Measurements from ENCODE around the gene TUB.

Gene TUB

GRCh38 chr11:8056810-8057463, 24.1 kb upstream of the TUB start:
- H3K27ac ChIP-seq (ENCODE audit: low read depth, low read length) = no peak overlapping the region
- H3F3A ChIP-seq (ENCODE audit: insufficient read depth) = no peaks in the 10 kb centered on the region
- H3K9me2 ChIP-seq (replicated peaks; ENCODE audit: insufficient read depth, low read length) = no peaks in the 10 kb centered on the region
- no peaks in the 10 kb centered on the region for H4K20me1 ChIP-seq (ENCODE audit: low read depth, low read length)
- H3K9me3 ChIP-seq (ENCODE audit: insufficient read depth, low read length) = no peaks in the 10 kb centered on the region
- H3K36me3 ChIP-seq (ENCODE audit: low read length) = no peaks in the 10 kb centered on the region
- H3K9ac ChIP-seq (ENCODE audit: low read length) = no peak overlapping the region
- no peaks in the 10 kb centered on the region for H3K27me3 ChIP-seq (ENCODE audit: low read length)
- H3K79me2 ChIP-seq (ENCODE audit: insufficient read depth, low read length) = no peaks in the 10 kb centered on the region
- H2AFZ ChIP-seq (ENCODE audit: low read depth, low read length, severe bottlenecking) = no peak overlapping the region
- H3K4me3 ChIP-seq (ENCODE audit: insufficient read depth, low read length, poor library complexity, severe bottlenecking) = no peak overlapping the region
- H3K4me2 ChIP-seq (ENCODE audit: low read depth, low read length, poor library complexity, severe bottlenecking) = no peak overlapping the region
- no peak for TF ChIP-seq EZH2phosphoT487 (conservative IDR thresholded peaks at IDR 0.05; ENCODE audit: low read length)

- Histone ChIP-seq H3F3A (ENCODE audit: insufficient read depth) (no peaks in the 10 kb centered on the region), H3K27ac (ENCODE audit: low read depth, low read length) (no peak overlapping the region), H3K9me3 (ENCODE audit: insufficient read depth, low read length) (no peaks in the 10 kb centered on the region), H3K4me3 (ENCODE audit: insufficient read depth, low read length, poor library complexity, severe bottlenecking) (no peak overlapping the region), H3K4me2 (ENCODE audit: low read depth, low read length, poor library complexity, severe bottlenecking) (no peak overlapping the region), H3K9me2 (replicated peaks; ENCODE audit: insufficient read depth, low read length) (no peaks in the 10 kb centered on the region), H3K27me3 (ENCODE audit: low read length) (no peaks in the 10 kb centered on the region), H3K36me3 (ENCODE audit: low read length) (no peaks in the 10 kb centered on the region), H2AFZ (ENCODE audit: low read depth, low read length, severe bottlenecking) (no peak overlapping the region), H4K20me1 (ENCODE audit: low read depth, low read length) (no peaks in the 10 kb centered on the region), H3K9ac (ENCODE audit: low read length) (no peak overlapping the region), H3K79me2 (ENCODE audit: insufficient read depth, low read length) (no peaks in the 10 kb centered on the region)
- TF ChIP-seq EZH2phosphoT487 (conservative IDR thresholded peaks at IDR 0.05; ENCODE audit: low read length) = no peak
- no peak for TF ChIP-seq CTCF (IDR thresholded peaks at IDR 0.05; ENCODE audit: insufficient read depth, low read length, poor library complexity, severe bottlenecking)
Observed at GRCh38 chr11:8058216-8058615, 22.8 kb upstream of the TUB start.

DNA sequence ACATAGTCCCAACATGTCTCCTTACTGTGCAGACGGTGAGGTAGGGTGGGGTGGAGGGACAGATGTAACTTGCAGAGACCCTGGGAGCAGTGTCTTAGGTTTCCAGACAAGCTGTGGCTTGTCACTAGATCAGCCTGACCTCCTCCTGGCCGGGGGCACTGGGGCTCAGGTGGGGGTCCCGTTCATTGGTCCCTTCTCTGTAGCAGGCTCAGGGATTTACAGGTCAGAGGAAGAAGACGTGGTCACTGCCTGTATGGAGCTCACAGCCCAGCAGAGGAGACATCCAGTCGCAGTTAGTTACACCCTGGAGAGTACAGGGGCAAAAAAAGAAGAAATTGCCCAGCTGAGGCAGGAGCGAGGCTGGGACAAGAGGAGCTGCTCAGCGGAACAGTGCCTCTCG, 22.0 kb upstream of the TUB start:
- Histone ChIP-seq H3K27me3 (ENCODE audit: low read length) (no peaks in the 10 kb centered on the region), H3K36me3 (ENCODE audit: low read length) (no peaks in the 10 kb centered on the region), H2AFZ (ENCODE audit: low read depth, low read length, severe bottlenecking) (no peak overlapping the region), H3K4me2 (ENCODE audit: low read depth, low read length, poor library complexity, severe bottlenecking) (no peak overlapping the region), H3K9me3 (ENCODE audit: insufficient read depth, low read length) (no peaks in the 10 kb centered on the region), H4K20me1 (ENCODE audit: low read depth, low read length) (no peaks in the 10 kb centered on the region), H3K4me3 (ENCODE audit: insufficient read depth, low read length, poor library complexity, severe bottlenecking) (no peak overlapping the region), H3K79me2 (ENCODE audit: insufficient read depth, low read length) (no peaks in the 10 kb centered on the region), H3K27ac (ENCODE audit: low read depth, low read length) (no peak overlapping the region), H3K9ac (ENCODE audit: low read length) (no peak overlapping the region), H3F3A (ENCODE audit: insufficient read depth) (no peaks in the 10 kb centered on the region), H3K9me2 (replicated peaks; ENCODE audit: insufficient read depth, low read length) (no peaks in the 10 kb centered on the region)
- TF ChIP-seq CTCF (IDR thresholded peaks at IDR 0.05; ENCODE audit: insufficient read depth, low read length, poor library complexity, severe bottlenecking) (no peak), EZH2phosphoT487 (conservative IDR thresholded peaks at IDR 0.05; ENCODE audit: low read length) (no peak)

DNA sequence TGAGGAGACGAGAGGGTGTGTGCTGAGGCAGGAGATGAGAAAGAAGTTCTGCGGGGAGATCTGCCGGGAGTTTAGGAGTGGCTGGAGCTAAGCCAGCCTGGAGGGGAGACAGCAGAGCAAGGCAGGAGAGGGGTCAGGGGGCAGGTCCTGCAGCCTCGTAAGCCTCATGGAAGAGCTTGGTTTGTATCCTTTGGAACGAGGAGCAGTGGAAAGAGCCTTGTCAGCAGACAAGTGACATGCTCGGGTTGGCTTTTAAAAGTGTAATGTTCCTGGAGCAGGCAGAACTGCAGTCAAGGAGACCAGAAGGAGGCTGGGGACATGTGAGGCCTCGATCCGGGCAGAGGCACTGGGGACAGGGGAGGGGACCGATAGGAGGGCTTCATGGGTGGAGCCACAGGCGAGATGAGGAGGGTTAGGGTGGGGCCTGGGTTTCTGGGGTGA, 21.4 kb upstream of the TUB start:
- Histone ChIP-seq H3K36me3 (ENCODE audit: low read length) (no peaks in the 10 kb centered on the region), H3K27ac (ENCODE audit: low read depth, low read length) (no peak overlapping the region), H3F3A (ENCODE audit: insufficient read depth) (no peaks in the 10 kb centered on the region), H3K9ac (ENCODE audit: low read length) (no peak overlapping the region), H3K9me2 (replicated peaks; ENCODE audit: insufficient read depth, low read length) (no peaks in the 10 kb centered on the region), H3K4me3 (ENCODE audit: insufficient read depth, low read length, poor library complexity, severe bottlenecking) (no peak overlapping the region), H4K20me1 (ENCODE audit: low read depth, low read length) (no peaks in the 10 kb centered on the region), H2AFZ (ENCODE audit: low read depth, low read length, severe bottlenecking) (no peak overlapping the region), H3K79me2 (ENCODE audit: insufficient read depth, low read length) (no peaks in the 10 kb centered on the region), H3K9me3 (ENCODE audit: insufficient read depth, low read length) (no peaks in the 10 kb centered on the region), H3K27me3 (ENCODE audit: low read length) (no peaks in the 10 kb centered on the region), H3K4me2 (ENCODE audit: low read depth, low read length, poor library complexity, severe bottlenecking) (no peak overlapping the region)
- no peak for TF ChIP-seq EZH2phosphoT487 (conservative IDR thresholded peaks at IDR 0.05; ENCODE audit: low read length)
- TF ChIP-seq CTCF (IDR thresholded peaks at IDR 0.05; ENCODE audit: insufficient read depth, low read length, poor library complexity, severe bottlenecking) = no peak

All from SU-DHL-6 (cell line).